Measurements from ENCODE around the gene DDN. TPM values are rescaled to one million over a fixed set of nuclear protein-coding genes. Genes with fewer than 3 reads are reported as not detected.
A peak's percentile ranks its signal among the peaks of the same experiment; 100 is the strongest.

Gene DDN
- total RNA-seq = 0.13 and 0.26 TPM in 2 replicates

DNA sequence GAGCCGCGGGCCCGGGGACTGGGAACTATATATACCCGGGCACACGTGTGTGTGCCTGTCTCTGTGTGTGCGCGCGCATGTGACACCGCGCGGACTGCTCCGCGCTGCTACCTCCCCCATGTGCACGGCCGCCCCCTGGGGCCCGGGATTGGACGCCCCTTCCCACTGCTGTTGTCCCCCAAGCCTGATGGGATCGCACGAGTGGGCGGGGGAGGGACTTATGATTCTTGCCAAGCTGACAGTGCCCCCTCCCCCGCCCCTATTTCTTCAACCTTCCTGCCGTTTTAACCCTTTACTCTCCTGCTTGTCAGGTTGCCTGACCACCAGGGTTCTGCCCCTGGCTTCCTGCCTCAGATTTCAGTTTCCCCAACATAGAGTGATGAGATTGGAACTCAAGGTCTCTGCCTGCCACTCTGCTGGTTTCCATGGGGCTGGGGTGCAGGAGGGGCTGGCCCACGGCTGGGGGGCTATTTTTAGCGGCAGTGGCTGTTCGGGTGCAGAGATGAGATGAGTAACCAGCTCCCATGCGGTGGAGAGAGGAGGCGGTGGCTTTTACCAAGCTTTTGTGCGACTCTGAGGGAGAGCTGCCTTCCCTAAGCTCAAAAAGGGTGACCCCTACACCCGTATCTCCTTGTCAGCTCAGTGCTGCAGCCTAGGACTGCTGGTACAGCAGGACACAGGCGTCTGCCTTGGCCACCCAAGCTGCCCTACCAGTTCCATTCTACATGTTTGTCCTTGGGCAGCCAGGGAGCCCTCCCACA lies at the start of gene DDN:
TSS of gene DDN (minus strand) at position 5 of the 761 bp plus-strand sequence. CDS start 88 bp downstream, outside the sequence.
- TF ChIP-seq, protein P1, sequence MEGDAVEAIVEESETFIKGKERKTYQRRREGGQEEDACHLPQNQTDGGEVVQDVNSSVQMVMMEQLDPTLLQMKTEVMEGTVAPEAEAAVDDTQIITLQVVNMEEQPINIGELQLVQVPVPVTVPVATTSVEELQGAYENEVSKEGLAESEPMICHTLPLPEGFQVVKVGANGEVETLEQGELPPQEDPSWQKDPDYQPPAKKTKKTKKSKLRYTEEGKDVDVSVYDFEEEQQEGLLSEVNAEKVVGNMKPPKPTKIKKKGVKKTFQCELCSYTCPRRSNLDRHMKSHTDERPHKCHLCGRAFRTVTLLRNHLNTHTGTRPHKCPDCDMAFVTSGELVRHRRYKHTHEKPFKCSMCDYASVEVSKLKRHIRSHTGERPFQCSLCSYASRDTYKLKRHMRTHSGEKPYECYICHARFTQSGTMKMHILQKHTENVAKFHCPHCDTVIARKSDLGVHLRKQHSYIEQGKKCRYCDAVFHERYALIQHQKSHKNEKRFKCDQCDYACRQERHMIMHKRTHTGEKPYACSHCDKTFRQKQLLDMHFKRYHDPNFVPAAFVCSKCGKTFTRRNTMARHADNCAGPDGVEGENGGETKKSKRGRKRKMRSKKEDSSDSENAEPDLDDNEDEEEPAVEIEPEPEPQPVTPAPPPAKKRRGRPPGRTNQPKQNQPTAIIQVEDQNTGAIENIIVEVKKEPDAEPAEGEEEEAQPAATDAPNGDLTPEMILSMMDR (IDR thresholded peaks at IDR 0.05; ENCODE audit: insufficient read depth, low read length, severe bottlenecking) = no peak
- peaks cover 5% of the 10 kb centered on the region for H3K27me3 ChIP-seq (ENCODE audit: control insufficient read depth, insufficient read depth, low read length)
- no peak for DNase-seq (ENCODE audit: low read depth)
- H3K4me3 ChIP-seq (ENCODE audit: low read depth, low read length) = peak within 1 kb of the TSS; percentile 37
- FAIRE-seq = no peak
- H3K36me3 ChIP-seq (ENCODE audit: control insufficient read depth, insufficient read depth, low read length) = peaks cover 7% of the 10 kb centered on the region

DNA sequence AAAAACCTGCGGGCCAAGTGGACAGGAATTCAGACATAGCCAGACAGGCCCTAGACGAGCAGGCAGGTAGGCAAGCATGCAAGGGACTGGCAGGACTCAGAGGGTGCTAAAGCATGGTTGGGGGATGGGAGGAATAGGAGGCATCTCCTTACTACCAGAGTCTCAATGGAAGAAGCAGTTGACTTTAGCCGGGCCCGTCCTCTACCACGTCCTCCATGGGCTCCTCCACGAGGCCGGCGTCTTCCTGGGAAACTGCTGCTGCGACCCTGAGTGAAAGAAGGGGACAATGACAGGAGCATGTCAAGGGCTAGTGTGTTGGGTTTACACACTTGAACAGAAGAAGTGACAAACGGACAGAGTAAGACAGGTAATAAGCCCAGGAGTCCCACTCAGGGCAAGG lies 49.8 kb upstream of the DDN start:
- no peak for DNase-seq (ENCODE audit: low read depth)
- TF ChIP-seq, protein P1 (IDR thresholded peaks at IDR 0.05; ENCODE audit: insufficient read depth, low read length, severe bottlenecking) = no peak
- Histone ChIP-seq H3K4me3 (ENCODE audit: low read depth, low read length) (no peak overlapping the region), H3K27me3 (ENCODE audit: control insufficient read depth, insufficient read depth, low read length) (no peaks in the 10 kb centered on the region), H3K36me3 (ENCODE audit: control insufficient read depth, insufficient read depth, low read length) (peaks cover 75% of the 10 kb centered on the region)
- peak; percentile 73 for FAIRE-seq

DNA sequence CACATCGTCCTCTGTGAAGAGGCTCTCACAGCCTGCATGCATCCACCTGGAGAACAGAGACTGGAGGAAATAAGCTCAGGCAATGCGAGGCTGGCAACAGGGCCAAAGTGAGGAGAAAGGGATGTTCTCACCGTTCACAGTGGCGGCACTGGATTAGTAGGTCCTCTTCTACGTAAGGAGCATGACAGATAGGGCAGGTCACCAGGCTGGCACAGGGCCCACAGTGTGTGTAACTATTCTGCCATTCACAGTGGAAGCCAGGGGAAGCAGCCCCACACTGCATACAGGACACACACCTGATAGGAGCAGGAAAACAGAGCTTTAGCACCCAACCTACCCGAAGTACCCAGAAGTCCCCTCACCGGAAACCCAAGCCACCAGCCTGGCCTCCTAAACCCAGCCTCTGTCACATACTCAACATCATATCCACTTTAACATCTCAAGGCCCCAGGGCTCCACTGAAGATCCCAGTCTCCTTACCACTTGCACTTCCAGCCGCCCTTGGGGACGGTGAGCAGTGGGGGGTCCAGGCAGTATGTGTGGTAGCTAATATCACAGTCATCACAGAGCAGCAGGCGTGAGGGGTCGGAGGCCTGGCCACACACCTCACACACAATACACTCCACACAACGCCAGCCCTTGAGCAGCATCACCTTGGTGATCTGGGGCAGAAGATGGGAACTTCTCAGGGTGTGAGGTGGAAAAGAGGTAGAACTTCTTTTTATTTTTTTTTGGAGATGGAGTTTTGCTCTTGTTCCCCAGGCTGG lies 47.1 kb upstream of the DDN start:
- H3K4me3 ChIP-seq (ENCODE audit: low read depth, low read length) = no peak overlapping the region
- DNase-seq (ENCODE audit: low read depth) (no peak), FAIRE-seq (no peak)
- peaks cover 75% of the 10 kb centered on the region for H3K36me3 ChIP-seq (ENCODE audit: control insufficient read depth, insufficient read depth, low read length)
- H3K27me3 ChIP-seq (ENCODE audit: control insufficient read depth, insufficient read depth, low read length) = no peaks in the 10 kb centered on the region
- TF ChIP-seq, protein P1 (IDR thresholded peaks at IDR 0.05; ENCODE audit: insufficient read depth, low read length, severe bottlenecking) = no peak

DNA sequence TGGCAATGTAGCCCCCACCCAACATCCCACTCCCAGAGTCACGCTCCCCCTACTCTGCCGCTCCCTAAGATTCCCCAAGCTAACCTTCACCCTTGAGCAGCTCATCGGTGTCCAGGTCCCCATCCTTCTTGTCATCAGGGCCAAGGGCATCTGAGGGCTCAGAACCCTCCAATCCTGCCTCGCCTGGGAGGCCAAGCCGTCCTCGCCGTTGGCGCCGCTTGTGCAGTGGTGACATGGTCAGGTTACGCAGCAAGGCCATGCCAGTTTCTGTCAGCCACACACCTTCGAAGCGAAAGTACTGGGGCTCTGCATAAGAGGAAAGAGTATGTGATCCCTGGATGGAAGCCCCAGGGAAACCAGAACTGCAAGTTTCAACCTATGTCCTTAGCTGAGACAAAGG lies 45.5 kb upstream of the DDN start:
- no peak for DNase-seq (ENCODE audit: low read depth)
- FAIRE-seq = peak; percentile 90
- TF ChIP-seq, protein P1 (IDR thresholded peaks at IDR 0.05; ENCODE audit: insufficient read depth, low read length, severe bottlenecking) = no peak
- no peak overlapping the region for H3K4me3 ChIP-seq (ENCODE audit: low read depth, low read length)
- peaks cover 65% of the 10 kb centered on the region for H3K36me3 ChIP-seq (ENCODE audit: control insufficient read depth, insufficient read depth, low read length)
- no peaks in the 10 kb centered on the region for H3K27me3 ChIP-seq (ENCODE audit: control insufficient read depth, insufficient read depth, low read length)

DNA sequence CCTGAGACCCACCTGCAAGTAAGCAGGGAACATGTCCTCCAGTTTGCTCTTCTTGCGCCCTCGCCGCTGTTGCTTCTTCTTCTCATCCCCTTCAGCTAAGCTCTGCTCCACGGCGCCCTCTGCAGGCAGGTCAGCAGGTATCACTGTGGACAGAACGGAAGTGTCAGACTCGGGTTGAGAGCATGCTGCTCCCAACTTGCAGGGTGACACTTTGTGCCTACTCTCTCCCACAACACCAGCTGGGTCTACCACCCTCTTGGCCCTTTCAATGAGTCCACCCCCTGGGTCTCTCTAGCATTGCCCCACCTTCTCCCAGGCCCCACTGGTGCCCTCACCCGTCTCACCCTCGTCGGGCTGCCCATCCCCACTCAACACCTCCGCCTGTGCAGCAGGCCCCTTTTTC lies 44.7 kb upstream of the DDN start:
- Histone ChIP-seq H3K36me3 (ENCODE audit: control insufficient read depth, insufficient read depth, low read length) (peaks cover 66% of the 10 kb centered on the region), H3K4me3 (ENCODE audit: low read depth, low read length) (no peak overlapping the region), H3K27me3 (ENCODE audit: control insufficient read depth, insufficient read depth, low read length) (no peaks in the 10 kb centered on the region)
- peak; percentile 30 for DNase-seq (ENCODE audit: low read depth)
- FAIRE-seq = peak; percentile 81
- TF ChIP-seq, protein P1 (IDR thresholded peaks at IDR 0.05; ENCODE audit: insufficient read depth, low read length, severe bottlenecking) = peak; percentile 82
